HG03432 (cell line): Measurements from ENCODE around the gene MRPL44.
A peak's percentile ranks its signal among the peaks of the same experiment; 100 is the strongest.

ENCODE experiments used
- ATAC-seq: cut with Tn5 transposase; IDR thresholded peaks from one replicate; pipeline ENCODE4 v1.9.1; 2021; ENCODE audit warnings: mild to moderate bottlenecking, moderate library complexity; ENCODE audit not compliant: unreplicated experiment

MRPL44 gene

DNA sequence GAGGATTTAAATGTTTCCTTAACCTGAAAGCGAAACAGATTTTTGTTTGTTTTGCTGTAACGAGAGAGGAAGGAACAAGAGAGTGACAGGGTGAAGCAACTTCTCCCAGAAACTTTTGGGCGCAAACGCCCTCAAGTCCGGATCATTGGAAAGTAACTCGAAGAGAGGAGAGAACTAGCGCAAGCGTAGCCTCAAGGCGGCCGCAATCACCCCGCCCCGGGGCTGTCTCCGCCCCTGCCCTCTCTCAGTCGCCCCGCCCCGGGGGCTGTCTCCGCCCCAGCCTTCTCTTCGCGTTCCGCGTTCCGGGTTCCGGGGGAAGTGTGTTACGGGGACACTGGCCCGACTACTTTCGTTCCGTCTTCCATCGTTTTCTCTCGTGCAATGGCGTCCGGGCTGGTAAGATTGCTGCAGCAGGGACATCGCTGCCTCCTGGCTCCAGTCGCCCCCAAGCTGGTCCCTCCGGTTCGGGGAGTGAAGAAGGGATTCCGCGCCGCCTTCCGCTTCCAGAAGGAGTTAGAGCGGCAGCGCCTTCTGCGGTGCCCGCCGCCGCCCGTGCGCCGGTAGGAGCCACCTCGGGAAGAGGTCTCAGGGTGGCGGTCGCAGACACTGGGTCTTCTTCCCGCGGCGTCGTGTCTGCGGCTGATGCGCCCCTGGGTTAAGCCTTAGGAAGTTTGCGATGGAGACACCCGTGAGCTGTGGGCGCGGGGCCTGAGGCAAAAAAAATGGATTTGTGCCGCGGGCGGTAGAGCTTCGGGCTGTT lies at the start of gene MRPL44:
TSS of gene MRPL44 (plus strand) at position 372 of the 760 bp plus-strand sequence. CDS start at position 382, 10 bp downstream.
- ATAC-seq, result peak; percentile 93

DNA sequence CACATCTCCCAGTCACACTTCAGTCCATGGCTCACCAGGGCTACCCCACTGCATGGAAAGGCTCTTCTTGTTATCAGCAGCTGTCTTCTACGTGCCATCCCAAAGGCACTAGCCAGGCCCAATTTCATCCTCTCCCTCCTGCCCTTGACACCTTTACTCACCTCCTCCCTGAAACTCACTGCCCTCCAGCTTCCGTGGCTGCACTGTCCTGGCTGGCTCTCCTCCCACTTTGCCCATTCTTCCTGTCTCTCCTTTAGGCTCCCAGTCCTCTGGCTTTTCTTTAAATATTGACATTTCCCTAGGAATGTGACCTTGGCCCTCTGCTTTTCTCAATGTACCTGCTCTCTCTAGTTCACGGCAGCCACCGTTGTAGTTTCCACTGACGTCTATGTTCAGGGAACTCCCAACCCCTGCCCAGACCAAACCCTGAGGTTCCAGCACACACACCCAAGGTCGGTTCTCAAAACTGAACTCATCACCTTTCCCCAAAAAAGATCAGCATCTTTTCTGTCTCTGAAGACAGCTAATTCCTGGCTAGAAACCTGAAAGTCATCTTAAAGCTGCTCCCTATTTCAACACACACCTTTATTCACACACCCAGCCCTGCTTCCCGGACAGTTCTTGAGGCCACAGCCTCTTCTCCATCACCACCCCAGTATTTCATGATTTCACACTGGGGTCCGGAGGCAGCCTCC lies 48.8 kb upstream of the MRPL44 start:
- ATAC-seq, result no peak

DNA sequence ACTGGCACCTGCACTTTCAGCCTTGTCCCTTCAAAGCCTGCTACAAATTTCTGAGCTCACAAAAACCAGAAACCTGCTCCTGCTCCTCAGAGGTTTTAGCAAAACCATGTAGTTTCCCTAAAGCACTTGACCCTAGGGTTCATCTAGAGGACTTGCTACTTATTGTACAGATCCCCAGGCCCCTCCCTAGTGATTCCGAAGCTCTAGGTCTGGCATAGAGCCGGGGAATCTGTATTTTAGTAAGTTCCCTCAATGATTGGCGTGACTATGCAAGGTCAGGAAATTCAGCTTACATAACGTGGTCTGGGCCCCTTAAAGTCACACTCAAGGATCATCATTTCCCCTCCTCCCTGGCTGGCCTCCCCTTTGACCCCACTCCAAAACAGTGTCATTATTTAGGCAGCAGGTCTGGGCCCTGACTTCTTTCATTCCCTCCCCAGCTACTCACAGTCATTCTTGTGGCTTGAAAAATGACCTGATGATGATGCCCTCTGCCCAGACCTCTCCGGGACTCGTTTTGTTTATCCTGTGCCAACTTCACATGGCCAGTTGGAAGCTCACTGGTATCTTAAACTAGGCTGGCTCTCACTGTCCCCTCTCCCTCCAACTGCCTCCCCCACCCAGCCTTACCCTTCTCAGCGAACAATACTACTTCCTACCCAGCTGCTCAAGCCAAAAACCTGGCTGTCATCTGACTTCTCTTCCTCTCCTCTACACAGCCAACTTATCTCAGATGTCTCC lies 48.1 kb upstream of the MRPL44 start:
- ATAC-seq, result no peak

DNA sequence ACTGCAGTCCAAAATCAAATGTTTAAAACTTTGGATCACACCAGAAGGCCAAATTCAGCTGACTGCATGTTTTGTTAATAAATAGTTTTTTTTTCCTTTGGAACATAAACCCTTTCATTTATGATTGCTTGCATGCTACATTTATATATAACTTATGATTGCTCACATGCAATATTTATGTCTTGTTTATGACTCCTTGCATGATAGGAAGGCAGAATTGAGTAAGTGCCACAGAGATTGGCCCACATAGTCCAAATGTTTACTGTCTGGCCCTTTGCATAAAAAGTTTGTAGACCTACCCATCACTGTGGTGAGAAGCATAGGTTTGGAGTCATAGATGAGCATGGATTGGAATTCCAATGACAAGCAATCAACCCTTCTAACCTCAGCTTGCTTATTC lies 42.9 kb upstream of the MRPL44 start:
- ATAC-seq, result no peak

DNA sequence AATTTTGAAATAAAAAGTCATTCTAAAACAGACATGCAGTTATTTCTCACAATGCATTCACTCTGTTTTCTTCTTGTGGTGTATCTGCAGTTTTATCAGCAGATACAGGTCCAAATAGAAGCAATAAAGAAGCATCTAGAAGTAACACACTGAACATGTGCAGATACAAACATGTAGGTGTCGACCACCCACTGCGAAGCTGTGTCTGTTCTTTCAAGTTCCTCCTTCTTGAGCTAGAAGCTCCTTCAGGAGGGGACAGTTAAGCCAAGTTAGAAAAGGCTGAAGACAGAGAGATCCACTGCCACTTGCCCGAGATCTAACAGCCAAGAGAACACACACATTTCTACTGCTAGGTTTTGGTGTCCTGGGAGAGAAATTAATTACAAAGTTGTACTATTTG lies 42.2 kb upstream of the MRPL44 start:
- ATAC-seq, result no peak

DNA sequence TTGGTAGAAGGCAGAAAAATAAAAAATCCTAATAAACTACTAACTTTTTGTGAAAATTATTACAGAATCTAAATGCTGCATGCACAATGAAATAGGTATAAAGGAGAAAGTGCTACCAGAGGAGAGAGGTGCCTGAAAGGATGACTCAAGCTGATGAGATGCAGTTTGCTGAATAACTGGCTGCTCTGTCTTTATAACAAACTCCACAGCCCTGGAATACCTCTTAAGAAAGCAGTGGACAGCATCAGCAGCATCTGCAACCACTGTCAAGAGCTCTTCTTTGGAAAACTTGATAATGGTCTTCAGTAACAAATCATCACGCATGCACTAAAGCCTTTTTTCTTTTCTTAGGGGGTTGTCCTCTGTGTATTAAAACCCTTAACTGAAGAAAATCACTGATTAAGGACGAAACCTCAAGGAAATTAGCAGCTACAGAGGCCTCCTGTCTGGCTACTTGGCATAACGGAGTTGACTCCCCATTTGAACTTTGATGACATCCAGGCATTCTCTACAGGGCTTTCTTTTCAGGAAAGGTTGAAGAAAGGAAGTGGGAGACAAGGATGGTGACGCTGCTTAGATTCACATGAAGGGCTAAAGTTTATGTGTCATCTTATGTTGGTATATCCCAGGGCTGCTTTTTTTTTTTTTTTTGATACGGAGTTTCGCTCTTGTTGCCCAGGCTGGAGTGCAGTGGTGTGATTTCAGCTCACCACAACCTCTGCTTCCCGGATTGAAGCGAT lies 40.9 kb upstream of the MRPL44 start:
- ATAC-seq, result no peak

DNA sequence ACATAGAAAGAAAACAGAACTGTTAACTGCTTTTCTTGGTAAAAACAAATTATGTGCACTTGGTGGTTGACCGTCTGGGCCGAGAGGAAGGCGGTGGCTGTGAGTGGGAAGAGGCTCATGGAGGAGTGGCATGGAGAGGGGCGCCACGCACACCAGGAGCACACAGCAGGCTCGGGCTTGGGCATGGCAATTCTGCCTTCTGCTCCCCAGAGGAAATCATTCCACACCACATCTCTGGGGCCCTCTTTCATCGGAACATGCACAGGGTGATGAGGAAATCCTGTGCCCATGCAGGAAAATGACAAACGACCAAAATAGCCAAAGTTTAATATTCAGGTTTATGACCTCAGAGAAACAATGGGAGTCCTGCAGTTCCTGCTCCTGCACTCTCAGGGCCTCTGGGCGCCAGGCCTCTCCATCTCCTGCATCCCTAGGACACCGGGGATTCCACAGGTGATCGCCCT lies 38.6 kb upstream of the MRPL44 start:
- no peak for ATAC-seq

DNA sequence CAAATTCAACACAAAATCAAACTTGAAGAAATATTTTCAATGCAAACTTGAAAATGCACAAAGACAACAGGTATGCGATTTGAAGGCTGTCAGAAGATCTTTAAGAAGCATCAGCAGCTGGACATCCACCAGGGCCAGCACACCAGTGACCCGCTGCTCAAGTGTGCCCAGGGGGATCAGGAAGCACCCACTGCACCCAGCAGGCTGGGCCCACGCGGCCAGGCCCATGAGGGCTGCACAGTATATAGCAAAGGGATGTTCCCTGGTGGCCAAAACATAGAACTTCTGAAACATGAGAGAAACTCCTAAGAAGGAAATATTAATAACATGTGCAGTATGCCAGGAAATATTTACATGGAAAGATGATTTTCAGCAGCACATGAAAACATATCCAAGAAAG lies 37.2 kb upstream of the MRPL44 start:
- no peak for ATAC-seq

DNA sequence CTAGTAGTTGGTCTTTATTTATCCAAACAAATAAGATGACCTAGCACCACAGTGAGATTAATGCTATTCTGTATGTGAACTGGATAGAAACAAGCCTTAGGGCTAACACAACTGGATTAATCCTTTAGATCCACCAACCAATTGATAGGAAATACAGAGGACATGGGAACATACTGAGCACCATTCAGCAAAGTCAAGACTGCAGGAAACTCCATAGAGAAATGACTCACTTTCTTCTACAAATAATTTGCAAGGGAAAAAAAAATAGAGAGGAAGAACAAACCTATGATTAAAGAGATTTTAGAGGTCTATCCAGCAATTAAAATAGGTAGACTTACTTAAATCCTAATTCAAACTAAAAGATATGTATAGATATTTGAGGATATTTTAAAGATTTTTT lies 36.1 kb upstream of the MRPL44 start:
- no peak for ATAC-seq

DNA sequence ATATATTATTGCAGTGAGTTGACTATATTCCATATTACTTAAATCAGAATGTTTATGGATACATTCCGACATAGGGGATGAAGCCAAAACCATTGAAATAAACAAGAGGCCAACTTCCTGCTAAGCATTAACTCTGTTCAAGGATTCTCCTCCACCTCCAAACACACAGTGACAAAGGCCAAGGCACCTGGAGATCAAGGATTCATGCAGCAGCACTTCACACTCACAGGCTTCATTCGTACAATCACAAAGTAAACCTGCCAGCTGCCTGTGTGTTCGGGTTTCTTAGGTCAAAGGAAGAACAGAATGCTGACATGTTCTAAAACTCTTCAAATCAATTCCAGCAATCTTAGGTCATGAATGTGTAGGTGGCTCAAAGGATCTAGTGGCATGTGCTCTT lies 35.0 kb upstream of the MRPL44 start:
- ATAC-seq, result no peak

DNA sequence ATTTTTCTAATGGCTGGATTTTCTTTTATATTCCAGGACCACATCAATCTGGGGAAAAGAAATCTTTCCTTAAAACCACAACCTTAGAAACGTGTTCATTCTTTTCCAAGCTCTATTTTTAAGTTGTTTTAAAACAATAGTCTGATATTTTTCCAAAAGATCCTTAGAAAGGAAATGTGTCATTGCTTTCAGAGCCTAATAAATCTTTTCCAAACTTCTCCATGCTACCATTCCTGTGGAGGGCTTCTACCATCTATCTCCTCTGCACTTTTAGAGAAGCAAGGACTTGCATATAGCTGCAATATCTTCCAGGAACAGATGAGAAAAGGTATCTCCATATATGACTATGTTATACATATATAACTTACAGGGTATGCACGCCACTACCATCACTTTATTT lies 33.3 kb upstream of the MRPL44 start:
- ATAC-seq, result no peak

DNA sequence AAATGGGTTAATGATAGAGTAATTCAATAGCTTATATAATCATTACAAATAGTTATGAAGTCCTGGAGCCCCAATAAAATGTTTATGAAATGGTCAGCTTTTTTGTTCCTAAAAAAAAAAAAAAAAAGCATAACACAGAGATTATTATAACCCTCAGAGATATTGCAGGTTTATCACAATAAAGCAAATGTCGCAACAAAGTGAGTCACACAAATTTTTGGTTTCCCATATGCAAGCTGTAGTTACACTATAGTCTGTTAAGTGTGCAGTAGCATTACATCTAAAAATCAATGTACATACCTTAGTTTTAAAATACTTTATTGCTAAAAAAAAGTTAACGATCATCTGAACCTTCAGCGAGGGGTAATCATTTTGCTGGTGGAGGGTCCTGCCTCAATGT lies 32.2 kb upstream of the MRPL44 start:
- no peak for ATAC-seq

DNA sequence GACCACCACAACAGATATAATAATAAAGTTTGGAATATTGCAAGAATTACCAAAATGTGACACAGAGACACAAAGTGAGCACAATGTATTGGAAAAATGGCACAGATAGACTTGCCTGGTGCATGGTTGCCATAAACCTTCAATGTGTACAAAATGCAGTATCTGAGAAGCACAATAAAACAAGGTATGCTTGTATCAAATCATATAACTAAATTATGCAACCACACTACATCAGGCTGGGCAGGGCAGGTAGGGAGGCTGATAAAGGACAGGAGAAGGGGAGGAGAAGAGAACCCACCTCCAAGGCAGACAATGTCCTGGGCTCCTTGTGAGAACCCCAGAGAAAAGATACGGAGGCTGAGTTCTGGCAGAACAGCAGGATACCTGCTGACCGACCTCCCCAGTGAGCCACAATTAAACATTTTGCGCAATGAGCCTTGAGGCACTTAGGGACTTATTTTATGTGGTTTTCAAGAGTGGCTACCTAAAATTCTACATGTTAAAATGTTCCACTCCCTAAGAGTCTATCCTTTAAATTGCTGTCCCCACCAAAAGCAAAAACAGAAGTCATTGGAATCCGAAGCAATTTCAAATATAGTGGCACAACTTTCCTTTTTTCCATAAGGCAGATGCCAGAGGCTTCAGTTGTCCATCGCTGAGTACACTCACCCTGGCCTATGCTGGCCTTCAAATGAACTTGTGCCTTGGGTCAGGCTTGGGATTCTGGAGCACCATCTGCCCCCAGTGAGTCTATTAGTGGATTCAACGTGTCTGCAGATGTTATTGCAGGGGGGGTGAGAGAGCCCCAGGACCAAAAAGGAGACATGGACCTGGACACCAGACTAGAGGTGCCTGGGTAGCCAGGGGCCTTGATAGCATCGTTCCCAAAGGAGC lies 28.9 kb upstream of the MRPL44 start:
- no peak for ATAC-seq

DNA sequence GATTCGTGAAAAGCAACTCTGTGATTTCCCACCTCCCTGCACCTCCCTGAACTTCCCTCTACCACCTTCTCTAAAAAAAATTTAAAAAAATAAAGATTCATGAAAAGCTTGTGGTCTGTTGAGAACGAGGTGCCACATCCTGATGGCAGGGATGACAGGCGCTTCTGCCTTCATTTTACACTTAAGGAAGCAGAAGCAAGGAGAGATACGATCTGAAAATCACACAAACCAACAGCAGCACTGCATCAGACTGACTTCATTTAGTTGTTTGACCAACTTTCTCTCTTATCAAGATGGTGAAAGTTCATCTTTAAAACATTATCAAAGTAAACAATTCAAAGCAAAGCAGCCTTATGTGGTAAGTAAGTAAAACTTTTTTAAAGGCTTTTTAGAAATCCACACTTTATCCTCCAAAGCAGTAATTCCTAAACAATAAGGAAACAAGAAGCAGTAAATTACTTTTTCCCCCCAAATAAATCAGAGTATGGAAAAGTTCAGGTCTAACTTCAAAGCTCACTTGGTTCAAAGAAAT lies 27.6 kb upstream of the MRPL44 start:
- no peak for ATAC-seq

DNA sequence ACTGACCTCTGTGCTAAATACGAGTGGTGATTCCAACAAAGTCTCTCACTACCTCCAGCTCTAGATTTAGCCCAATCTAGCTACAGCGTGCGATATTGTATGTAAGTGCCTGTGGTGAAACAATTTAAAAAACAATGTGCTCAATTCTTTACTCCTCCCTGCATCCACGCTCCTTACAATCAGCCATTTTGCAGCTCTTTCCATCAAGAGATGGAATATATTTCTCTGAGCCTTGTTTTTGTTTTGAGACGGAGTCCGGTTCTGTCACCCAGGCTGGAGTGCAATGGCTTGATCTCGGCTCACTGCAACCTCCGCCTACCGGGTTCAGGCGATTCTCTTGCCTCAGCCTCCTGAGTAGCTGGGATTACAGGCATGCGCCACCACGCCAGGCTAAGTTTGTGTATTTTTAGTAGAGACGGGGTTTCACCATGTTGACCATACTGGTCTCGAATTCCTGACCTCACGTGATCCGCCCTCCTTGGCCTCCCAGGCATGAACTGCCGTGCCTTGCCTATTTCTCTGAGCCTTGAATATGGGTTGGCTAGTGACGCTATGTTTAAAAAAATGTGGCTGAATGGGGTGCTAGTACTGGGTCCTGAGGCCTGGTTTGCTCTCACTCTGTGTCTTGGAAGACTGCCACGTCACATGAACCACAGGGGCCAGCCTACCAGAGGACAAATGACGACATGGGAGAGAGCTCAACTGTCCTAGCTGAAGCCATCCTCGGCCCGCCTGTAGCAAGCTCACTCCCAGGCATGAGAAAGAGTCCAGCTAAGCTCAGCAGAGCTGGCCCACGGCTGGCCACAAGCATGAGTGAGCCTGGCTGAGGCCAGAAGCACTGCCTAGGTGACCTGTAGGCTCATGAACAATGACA lies 26.9 kb upstream of the MRPL44 start:
- no peak for ATAC-seq

DNA sequence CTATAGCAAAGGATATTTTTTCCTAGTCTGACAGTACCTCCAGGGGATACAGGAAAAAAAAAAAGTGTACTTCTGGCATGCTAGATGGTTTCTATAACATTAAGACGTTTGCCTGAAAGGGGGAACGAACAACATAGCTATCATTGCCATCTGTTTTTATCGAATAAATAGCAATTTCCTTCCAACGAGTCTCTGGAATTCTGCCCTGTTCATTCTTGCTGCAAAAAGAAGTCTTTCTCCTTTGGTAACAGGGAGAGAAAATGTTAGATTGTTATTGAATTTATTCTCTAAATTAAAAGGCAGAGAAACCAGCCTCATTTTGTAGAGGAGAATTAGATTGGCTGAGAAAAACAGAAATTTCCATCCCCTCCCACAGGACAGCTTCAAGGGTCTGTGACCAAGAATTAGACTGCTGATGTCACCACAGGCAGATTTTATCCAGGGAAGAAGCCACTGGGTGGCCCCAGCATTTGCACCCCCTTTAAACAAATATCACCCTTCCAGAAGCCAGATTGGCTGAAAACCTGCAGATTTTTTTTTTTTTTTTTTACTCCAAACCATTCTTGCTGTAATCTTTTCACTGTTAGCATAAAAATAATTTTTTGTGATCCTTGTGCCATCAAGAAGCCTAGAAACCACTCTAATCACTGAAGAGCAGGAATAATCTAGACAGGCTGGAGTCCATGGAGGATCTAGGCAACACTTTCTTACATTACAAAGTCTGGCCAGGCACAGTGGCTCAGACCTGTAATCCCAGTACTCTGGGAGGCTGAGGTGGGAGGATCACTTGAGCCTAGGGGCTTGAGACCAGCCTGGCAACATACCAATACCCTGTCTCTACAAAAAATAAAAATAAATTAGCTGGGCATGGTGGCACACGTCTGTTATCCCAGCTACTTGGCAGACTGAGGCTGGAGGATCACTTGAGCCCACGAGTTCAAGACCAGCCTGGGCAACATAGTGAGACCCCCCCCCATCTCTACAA lies 24.2 kb upstream of the MRPL44 start:
- ATAC-seq, result no peak

DNA sequence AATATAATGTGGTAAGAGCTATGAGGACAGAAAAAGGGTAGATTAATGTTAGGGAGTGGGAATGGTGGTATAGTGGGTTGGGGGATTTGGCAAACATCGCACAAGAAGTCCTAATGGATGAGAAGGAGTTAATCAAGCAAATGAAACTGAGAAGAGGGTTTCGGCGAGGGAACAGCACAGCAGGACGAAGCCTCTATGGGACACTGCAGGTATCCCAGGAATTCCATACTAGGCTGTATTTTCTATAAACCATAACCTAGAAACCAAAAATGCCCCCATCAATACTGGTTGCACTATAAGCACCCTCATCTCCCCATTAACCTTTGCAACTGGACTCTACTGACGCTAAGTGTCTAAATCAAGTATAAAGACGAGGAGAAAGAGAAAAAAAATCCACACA lies 22.4 kb upstream of the MRPL44 start:
- ATAC-seq, result no peak
